Spinal cord (tissue), 10 donors: ENCODE data around the gene LMNA. TPM values are rescaled to one million over a fixed set of nuclear protein-coding genes. Genes with fewer than 3 reads are reported as not detected.

Source experiments
- DNase-seq, 6 donors: peaks; one replicate each; pipeline versions ENCODE4 v3.0.0 to v3.0.0-alpha.2; 2013 to 2015; ENCODE audit warnings: low spot score in 6 of 6, low read depth in 4 of 6
- H3K27ac ChIP-seq: one replicate; pipeline ENCODE4 v1.5.1; 2013; ENCODE audit warnings: low read depth, low read length, control low read depth
- H3K27me3 ChIP-seq: one replicate; pipeline ENCODE4 v1.6.1; 2013; ENCODE audit warnings: low read length; ENCODE audit not compliant: control insufficient read depth, insufficient read depth
- H3K36me3 ChIP-seq: one replicate; pipeline ENCODE4 v1.6.1; 2013; ENCODE audit warnings: low read length; ENCODE audit not compliant: control insufficient read depth, insufficient read depth
- H3K4me1 ChIP-seq: one replicate; pipeline ENCODE4 v1.6.1; 2013; ENCODE audit warnings: low read length; ENCODE audit not compliant: control insufficient read depth, insufficient read depth
- H3K4me3 ChIP-seq: one replicate; pipeline ENCODE4 v1.5.1; 2013; ENCODE audit warnings: low read depth, low read length, control low read depth
- H3K9me3 ChIP-seq: one replicate; pipeline ENCODE4 v1.6.1; 2013; ENCODE audit warnings: low read length; ENCODE audit not compliant: control insufficient read depth, insufficient read depth
- WGBS: methylation state at CpG from one replicate; pipeline ENCODE4 v1.1.5; 2013; ENCODE audit warnings: missing lambda C conversion rate; ENCODE audit not compliant: insufficient coverage; 5-methylcytosine and 5-hydroxymethylcytosine counted together
- polyA plus RNA-seq, 2 donors: library from polyadenylated mRNA; unstranded; fragments of 120-200 nt; gene quantifications; one replicate each; pipeline ENCODE4 v1.2.1, GENCODE V29; 2013; ENCODE audit not compliant: insufficient read length in 2 of 2
- total RNA-seq, 2 donors: library from RNA; depleted of rRNA in 1 of 2; stranded (reverse); fragments of 120-200 nt in 1 of 2; fragments of >200 nt in 1 of 2; gene quantifications; one replicate each; pipeline versions ENCODE4 v1.2.3 to v1.2.4, GENCODE V29; 2013 to 2014
- donor health status: healthy.

The LMNA gene
- total and polyA plus RNA-seq, 4 donors = 52.1 to 138 (median 85.9) TPM

- Histone ChIP-seq H3K27ac (no peak overlapping the region), H3K36me3 (peaks cover 41% of the 10 kb centered on the region), H3K27me3 (peaks cover 10% of the 10 kb centered on the region), H3K9me3 (no peaks in the 10 kb centered on the region), H3K4me1 (peaks cover 27% of the 10 kb centered on the region), H3K4me3 (no peak overlapping the region)
- WGBS = 69% methylated on average over 9 of the region's 11 CpGs
- DNase-seq = no peak
Observed at GRCh38 chr1:156154317-156154749, 39.8 kb downstream of the LMNA start.

GRCh38 chr1:156155756-156156510, 41.4 kb downstream of the LMNA start:
- Histone ChIP-seq H3K4me3 (no peak overlapping the region), H3K4me1 (peaks cover 20% of the 10 kb centered on the region), H3K36me3 (peaks cover 55% of the 10 kb centered on the region), H3K27ac (no peak overlapping the region), H3K27me3 (no peaks in the 10 kb centered on the region), H3K9me3 (no peaks in the 10 kb centered on the region)
- 90% methylated on average over 3 of the region's 12 CpGs for WGBS
- DNase-seq = no peak

- H3K4me1 ChIP-seq = peaks cover 18% of the 10 kb centered on the region
- H3K27ac ChIP-seq = no peak overlapping the region
- no peaks in the 10 kb centered on the region for H3K9me3 ChIP-seq
- WGBS = 90% methylated on average over 2 of the region's 3 CpGs
- DNase-seq = no peak
- H3K4me3 ChIP-seq = no peak overlapping the region
- H3K27me3 ChIP-seq = no peaks in the 10 kb centered on the region
- peaks cover 59% of the 10 kb centered on the region for H3K36me3 ChIP-seq
Observed at GRCh38 chr1:156157506-156157905, 43.0 kb downstream of the LMNA start.

GRCh38 chr1:156157966-156158365, 43.5 kb downstream of the LMNA start:
- H3K36me3 ChIP-seq = peaks cover 63% of the 10 kb centered on the region
- H3K4me1 ChIP-seq = peaks cover 23% of the 10 kb centered on the region
- 76% methylated on average over 4 of the region's 5 CpGs for WGBS

GRCh38 chr1:156160000-156160742, 45.7 kb downstream of the LMNA start:
- H3K9me3 ChIP-seq = no peaks in the 10 kb centered on the region
- H3K36me3 ChIP-seq = peaks cover 52% of the 10 kb centered on the region
- peak overlapping the region; percentile 39 for H3K4me3 ChIP-seq
- no peak for DNase-seq
- WGBS = 55% methylated on average over 9 of the region's 13 CpGs
- no peaks in the 10 kb centered on the region for H3K27me3 ChIP-seq
- H3K27ac ChIP-seq = peak overlapping the region; percentile 31
- peaks cover 23% of the 10 kb centered on the region for H3K4me1 ChIP-seq

More at GRCh38 chr1:156157966-156158365, 43.5 kb downstream of the LMNA start:
- H3K27me3 ChIP-seq = no peaks in the 10 kb centered on the region
- no peaks in the 10 kb centered on the region for H3K9me3 ChIP-seq
- no peak for DNase-seq
- no peak overlapping the region for H3K27ac ChIP-seq
- H3K4me3 ChIP-seq = no peak overlapping the region

GRCh38 chr1:156160743-156161171, 46.2 kb downstream of the LMNA start:
- 2% methylated on average over 15 of the region's 22 CpGs for WGBS
- Histone ChIP-seq H3K4me1 (peaks cover 23% of the 10 kb centered on the region), H3K36me3 (peaks cover 47% of the 10 kb centered on the region), H3K27ac (peak overlapping the region; percentile 31), H3K27me3 (no peaks in the 10 kb centered on the region), H3K9me3 (no peaks in the 10 kb centered on the region), H3K4me3 (peak overlapping the region; percentile 39)
- DNase-seq = peak in 3 of 6 donors; percentile 71 to 95 (median 94)

- peaks cover 23% of the 10 kb centered on the region for H3K4me1 ChIP-seq
- no peaks in the 10 kb centered on the region for H3K27me3 ChIP-seq
- 75% methylated on average over 4 of the region's 5 CpGs for WGBS
- no peak overlapping the region for H3K27ac ChIP-seq
- no peak for DNase-seq
- peaks cover 53% of the 10 kb centered on the region for H3K36me3 ChIP-seq
- no peaks in the 10 kb centered on the region for H3K9me3 ChIP-seq
- H3K4me3 ChIP-seq = no peak overlapping the region
Observed at GRCh38 chr1:156162430-156163037, 48.0 kb downstream of the LMNA start.

- Histone ChIP-seq H3K4me3 (no peak overlapping the region), H3K4me1 (peaks cover 23% of the 10 kb centered on the region), H3K9me3 (no peaks in the 10 kb centered on the region), H3K27ac (no peak overlapping the region), H3K36me3 (peaks cover 48% of the 10 kb centered on the region), H3K27me3 (no peaks in the 10 kb centered on the region)
- WGBS = no CpG with 5 or more reads among the region's 1 CpG
- no peak for DNase-seq
Observed at GRCh38 chr1:156163712-156164111, 49.2 kb downstream of the LMNA start.

GRCh38 chr1:156164125-156164831, 49.8 kb downstream of the LMNA start:
- Histone ChIP-seq H3K36me3 (peaks cover 48% of the 10 kb centered on the region), H3K4me3 (no peak overlapping the region), H3K27ac (no peak overlapping the region), H3K4me1 (peaks cover 23% of the 10 kb centered on the region), H3K9me3 (no peaks in the 10 kb centered on the region), H3K27me3 (no peaks in the 10 kb centered on the region)
- no peak for DNase-seq
- WGBS = no CpG with 5 or more reads among the region's 6 CpGs
